Measurements from ENCODE around the gene AMT. TPM values are rescaled to one million over a fixed set of nuclear protein-coding genes. Genes with fewer than 3 reads are reported as not detected.
A peak's percentile ranks its signal among the peaks of the same experiment; 100 is the strongest.
"Not testable (repeated sequence)": the region's sequence is repeated elsewhere in the genome, so short reads cannot be mapped to it uniquely, and the experiment has no call there.

The AMT gene
- polyA plus RNA-seq, 4 donors = 15.4 to 48.7 (median 27.4) TPM

- no peak for FAIRE-seq
- peaks cover 8 to 22% (median 14%) of the 10 kb centered on the region in 3 donors for H3K4me1 ChIP-seq (ENCODE audit: control insufficient read depth in 3 of 3, insufficient read depth in 2 of 3, low read depth in 1 of 3, low read length in 2 of 3)
- H3K27me3 ChIP-seq (ENCODE audit: control insufficient read depth in 3 of 3, insufficient read depth in 3 of 3, low read length in 3 of 3) = no peaks in the 10 kb centered on the region
Observed at GRCh38 chr3:49410066-49410845, 12.0 kb downstream of the AMT start.

GRCh38 chr3:49406571-49407565 is 15.4 kb downstream of the AMT start:
- Histone ChIP-seq H3K27ac (ENCODE audit: low read depth in 1 of 3, low read length in 2 of 3) (peak overlapping the region in 2 of 3 donors; percentile 20 to 41), H3K9me3 (ENCODE audit: control insufficient read depth in 2 of 2, insufficient read depth in 1 of 2, low read depth in 1 of 2, low read length in 1 of 2) (no peaks in the 10 kb centered on the region), H3K27me3 (ENCODE audit: control insufficient read depth in 3 of 3, insufficient read depth in 3 of 3, low read length in 3 of 3) (no peaks in the 10 kb centered on the region), H3K36me3 (ENCODE audit: control insufficient read depth in 3 of 3, insufficient read depth in 2 of 3, low read depth in 1 of 3, low read length in 3 of 3) (peaks cover 0 to 19% (median 2%) of the 10 kb centered on the region in 3 donors), H3K4me1 (ENCODE audit: control insufficient read depth in 3 of 3, insufficient read depth in 2 of 3, low read depth in 1 of 3, low read length in 2 of 3) (peaks cover 5 to 12% (median 8%) of the 10 kb centered on the region in 3 donors), H3K4me3 (ENCODE audit: low read depth in 1 of 3, low read length in 3 of 3) (no peak overlapping the region)
- FAIRE-seq = no peak
- DNase-seq = peak in 1 of 2 donors; percentile 45
- WGBS, 3 donors = 48 to 58% (median 52%) methylated on average over 16 to 17 of the region's 17 CpGs

More at GRCh38 chr3:49410066-49410845, 12.0 kb downstream of the AMT start:
- DNase-seq = no peak
- Histone ChIP-seq H3K9me3 (ENCODE audit: control insufficient read depth in 2 of 2, insufficient read depth in 1 of 2, low read depth in 1 of 2, low read length in 1 of 2) (no peaks in the 10 kb centered on the region), H3K27ac (ENCODE audit: low read depth in 1 of 3, low read length in 2 of 3) (peak overlapping the region; percentile 37 to 94 (median 41)), H3K4me3 (ENCODE audit: low read depth in 1 of 3, low read length in 3 of 3) (peak overlapping the region in 2 of 3 donors; percentile 63 to 79), H3K36me3 (ENCODE audit: control insufficient read depth in 3 of 3, insufficient read depth in 2 of 3, low read depth in 1 of 3, low read length in 3 of 3) (peaks cover 0 to 18% (median 0%) of the 10 kb centered on the region in 3 donors)
- 17 to 33% (median 24%) methylated on average over 4 of the region's 4 CpGs for WGBS, 3 donors

GRCh38 chr3:49405570-49405969 is 16.7 kb downstream of the AMT start:
- FAIRE-seq; H3K9me3 ChIP-seq (ENCODE audit: control insufficient read depth in 2 of 2, insufficient read depth in 1 of 2, low read depth in 1 of 2, low read length in 1 of 2); H3K27me3 ChIP-seq (ENCODE audit: control insufficient read depth in 3 of 3, insufficient read depth in 3 of 3, low read length in 3 of 3); DNase-seq; H3K4me3 ChIP-seq (ENCODE audit: low read depth in 1 of 3, low read length in 3 of 3): not testable (repeated sequence)
- 65 to 74% (median 65%) methylated on average over 9 of the region's 9 CpGs for WGBS, 3 donors
- peaks cover 0 to 23% (median 2%) of the 10 kb centered on the region in 3 donors for H3K36me3 ChIP-seq (ENCODE audit: control insufficient read depth in 3 of 3, insufficient read depth in 2 of 3, low read depth in 1 of 3, low read length in 3 of 3)
- peaks cover 5 to 12% (median 10%) of the 10 kb centered on the region in 3 donors for H3K4me1 ChIP-seq (ENCODE audit: control insufficient read depth in 3 of 3, insufficient read depth in 2 of 3, low read depth in 1 of 3, low read length in 2 of 3)
- peak overlapping the region in 1 of 3 donors; percentile 17 for H3K27ac ChIP-seq (ENCODE audit: low read depth in 1 of 3, low read length in 2 of 3)

- Histone ChIP-seq H3K27ac (ENCODE audit: low read depth in 1 of 3, low read length in 2 of 3) (no peak overlapping the region), H3K27me3 (ENCODE audit: control insufficient read depth in 3 of 3, insufficient read depth in 3 of 3, low read length in 3 of 3) (no peaks in the 10 kb centered on the region), H3K4me1 (ENCODE audit: control insufficient read depth in 3 of 3, insufficient read depth in 2 of 3, low read depth in 1 of 3, low read length in 2 of 3) (peaks cover 0 to 2% (median 1%) of the 10 kb centered on the region in 3 donors), H3K9me3 (ENCODE audit: control insufficient read depth in 2 of 2, insufficient read depth in 1 of 2, low read depth in 1 of 2, low read length in 1 of 2) (no peaks in the 10 kb centered on the region), H3K4me3 (ENCODE audit: low read depth in 1 of 3, low read length in 3 of 3) (no peak overlapping the region), H3K36me3 (ENCODE audit: control insufficient read depth in 3 of 3, insufficient read depth in 2 of 3, low read depth in 1 of 3, low read length in 3 of 3) (peaks cover 0 to 30% (median 2%) of the 10 kb centered on the region in 3 donors)
- DNase-seq (no peak), FAIRE-seq (no peak)
- WGBS, 3 donors = 90 to 99% (median 92%) methylated on average over 5 of the region's 5 CpGs
Observed at GRCh38 chr3:49403891-49404290, 18.4 kb downstream of the AMT start.

- no peaks in the 10 kb centered on the region for H3K9me3 ChIP-seq (ENCODE audit: control insufficient read depth in 2 of 2, insufficient read depth in 1 of 2, low read depth in 1 of 2, low read length in 1 of 2)
- DNase-seq (no peak), FAIRE-seq (no peak)
- no peaks in the 10 kb centered on the region for H3K27me3 ChIP-seq (ENCODE audit: control insufficient read depth in 3 of 3, insufficient read depth in 3 of 3, low read length in 3 of 3)
- no peak overlapping the region for H3K27ac ChIP-seq (ENCODE audit: low read depth in 1 of 3, low read length in 2 of 3)
- peaks cover 0 to 2% (median 0%) of the 10 kb centered on the region in 3 donors for H3K4me1 ChIP-seq (ENCODE audit: control insufficient read depth in 3 of 3, insufficient read depth in 2 of 3, low read depth in 1 of 3, low read length in 2 of 3)
- H3K4me3 ChIP-seq (ENCODE audit: low read depth in 1 of 3, low read length in 3 of 3) = no peak overlapping the region
- WGBS, 3 donors = 74 to 86% (median 75%) methylated on average over 2 of the region's 2 CpGs
- H3K36me3 ChIP-seq (ENCODE audit: control insufficient read depth in 3 of 3, insufficient read depth in 2 of 3, low read depth in 1 of 3, low read length in 3 of 3) = peaks cover 0 to 39% (median 2%) of the 10 kb centered on the region in 3 donors
Observed at GRCh38 chr3:49401766-49402165, 20.5 kb downstream of the AMT start.

GRCh38 chr3:49399461-49399860 is 22.8 kb downstream of the AMT start:
- Histone ChIP-seq H3K27me3 (ENCODE audit: control insufficient read depth in 3 of 3, insufficient read depth in 3 of 3, low read length in 3 of 3) (no peaks in the 10 kb centered on the region), H3K36me3 (ENCODE audit: control insufficient read depth in 3 of 3, insufficient read depth in 2 of 3, low read depth in 1 of 3, low read length in 3 of 3) (peaks cover 2 to 51% (median 5%) of the 10 kb centered on the region in 3 donors), H3K27ac (ENCODE audit: low read depth in 1 of 3, low read length in 2 of 3) (no peak overlapping the region), H3K9me3 (ENCODE audit: control insufficient read depth in 2 of 2, insufficient read depth in 1 of 2, low read depth in 1 of 2, low read length in 1 of 2) (no peaks in the 10 kb centered on the region), H3K4me1 (ENCODE audit: control insufficient read depth in 3 of 3, insufficient read depth in 2 of 3, low read depth in 1 of 3, low read length in 2 of 3) (peaks cover 0 to 2% (median 0%) of the 10 kb centered on the region in 3 donors), H3K4me3 (ENCODE audit: low read depth in 1 of 3, low read length in 3 of 3) (no peak overlapping the region)
- 93 to 98% (median 97%) methylated on average over 3 of the region's 3 CpGs for WGBS, 3 donors
- DNase-seq (no peak), FAIRE-seq (no peak)

- 51 to 68% (median 57%) methylated on average over 4 of the region's 4 CpGs for WGBS, 3 donors
- no peak overlapping the region for H3K4me3 ChIP-seq (ENCODE audit: low read depth in 1 of 3, low read length in 3 of 3)
- DNase-seq = peak; percentile 32 to 59
- H3K4me1 ChIP-seq (ENCODE audit: control insufficient read depth in 3 of 3, insufficient read depth in 2 of 3, low read depth in 1 of 3, low read length in 2 of 3) = peaks cover 0 to 2% (median 0%) of the 10 kb centered on the region in 3 donors
- FAIRE-seq = no peak
- H3K36me3 ChIP-seq (ENCODE audit: control insufficient read depth in 3 of 3, insufficient read depth in 2 of 3, low read depth in 1 of 3, low read length in 3 of 3) = peaks cover 0 to 49% (median 5%) of the 10 kb centered on the region in 3 donors
- no peak overlapping the region for H3K27ac ChIP-seq (ENCODE audit: low read depth in 1 of 3, low read length in 2 of 3)
- no peaks in the 10 kb centered on the region for H3K27me3 ChIP-seq (ENCODE audit: control insufficient read depth in 3 of 3, insufficient read depth in 3 of 3, low read length in 3 of 3)
- no peaks in the 10 kb centered on the region for H3K9me3 ChIP-seq (ENCODE audit: control insufficient read depth in 2 of 2, insufficient read depth in 1 of 2, low read depth in 1 of 2, low read length in 1 of 2)
Observed at GRCh38 chr3:49397470-49397869, 24.8 kb downstream of the AMT start.

GRCh38 chr3:49391310-49391709 is 31.0 kb downstream of the AMT start:
- H3K27ac ChIP-seq (ENCODE audit: low read depth in 1 of 3, low read length in 2 of 3); H3K4me3 ChIP-seq (ENCODE audit: low read depth in 1 of 3, low read length in 3 of 3); DNase-seq; H3K27me3 ChIP-seq (ENCODE audit: control insufficient read depth in 3 of 3, insufficient read depth in 3 of 3, low read length in 3 of 3); FAIRE-seq; H3K9me3 ChIP-seq (ENCODE audit: control insufficient read depth in 2 of 2, insufficient read depth in 1 of 2, low read depth in 1 of 2, low read length in 1 of 2); H3K4me1 ChIP-seq (ENCODE audit: control insufficient read depth in 3 of 3, insufficient read depth in 2 of 3, low read depth in 1 of 3, low read length in 2 of 3): not testable (repeated sequence)
- WGBS, 3 donors = 89 to 92% (median 89%) methylated on average over 10 of the region's 10 CpGs
- H3K36me3 ChIP-seq (ENCODE audit: control insufficient read depth in 3 of 3, insufficient read depth in 2 of 3, low read depth in 1 of 3, low read length in 3 of 3) = peaks cover 0 to 39% (median 7%) of the 10 kb centered on the region in 3 donors
